Caco-2 (cell line): ENCODE measurements around the gene MAPK12. TPM values are rescaled to one million over a fixed set of nuclear protein-coding genes. Genes with fewer than 3 reads are reported as not detected.

ENCODE experiments used
- BruUV-seq: library from RNA; stranded (reverse); fragments of 400-500 nt; replicated peaks from 2 replicates; lab custom pipeline; 2021; lab: Mats Ljungman, UMichigan
- CTCF ChIA-PET: fragments of 300-600 bp; sonication (Branson Sonifier 250); formaldehyde crosslinking; loops from one replicate; lab custom pipeline; 2022; ENCODE audit warnings: antibody characterized with exemption; lab: Charles Lee
- POLR2A ChIA-PET: fragments of 300-600 bp; sonication (Branson Sonifier 250); formaldehyde crosslinking; loops from one replicate; lab custom pipeline; 2022; ENCODE audit warnings: antibody characterized with exemption; lab: Charles Lee
- DNase-seq, 2 experiments: peaks; one replicate each; pipeline versions ENCODE4 v3.0.0 to v3.0.0-alpha.2; 2020 to 2022
- H3K27me3 ChIP-seq: replicated peaks from 2 replicates; pipeline ENCODE4 v1.6.0; 2011; ENCODE audit warnings: low read length; ENCODE audit not compliant: control insufficient read depth, insufficient read depth
- H3K36me3 ChIP-seq: 2 replicates; pipeline ENCODE4 v1.5.1; 2011; ENCODE audit warnings: low read length; ENCODE audit not compliant: control insufficient read depth, insufficient read depth
- H3K4me1 ChIP-seq: fragments of 250-450 bp; sonication (Bioruptor Pico); 2 replicates; pipeline ENCODE4 v1.5.1; 2020; ENCODE audit warnings: mild to moderate bottlenecking
- H3K4me3 ChIP-seq: 2 replicates; pipeline ENCODE4 v1.5.1; 2011; ENCODE audit warnings: low read depth, mild to moderate bottlenecking, control low read depth, low read length
- H3K9me3 ChIP-seq: fragments of 250-450 bp; sonication (Bioruptor Pico); 2 replicates; pipeline ENCODE4 v1.5.1; 2020; ENCODE audit warnings: mild to moderate bottlenecking, moderate library complexity
- H3K27ac Mint-ChIP-seq: one replicate; pipeline ENCODE4 v1.8.0; 2022; ENCODE audit warnings: mixed read lengths; ENCODE audit not compliant: unreplicated experiment
- H3K27me3 Mint-ChIP-seq: one replicate; pipeline ENCODE4 v1.8.0; 2022; ENCODE audit warnings: mixed read lengths; ENCODE audit not compliant: insufficient read depth, unreplicated experiment
- H3K36me3 Mint-ChIP-seq: one replicate; pipeline ENCODE4 v1.8.0; 2022; ENCODE audit warnings: mild to moderate bottlenecking, mixed read lengths; ENCODE audit not compliant: insufficient read depth, unreplicated experiment
- H3K4me1 Mint-ChIP-seq: one replicate; pipeline ENCODE4 v1.8.0; 2022; ENCODE audit warnings: low read depth, mixed read lengths; ENCODE audit not compliant: unreplicated experiment
- H3K4me3 Mint-ChIP-seq: one replicate; pipeline ENCODE4 v1.8.0; 2022; ENCODE audit warnings: mild to moderate bottlenecking, moderate library complexity, mixed read lengths; ENCODE audit not compliant: unreplicated experiment
- H3K9me3 Mint-ChIP-seq: one replicate; pipeline ENCODE4 v1.8.0; 2022; ENCODE audit warnings: mixed read lengths; ENCODE audit not compliant: unreplicated experiment
- CTCF ChIP-seq, 2 experiments: fragments of 200-600 bp in 1 of 2; IDR thresholded peaks; 1 replicate in 1 of 2; 2 replicates in 1 of 2; pipeline versions ENCODE4 v1.5.1 to v1.8.0; 2011 to 2022; ENCODE audit warnings: antibody characterized with exemption in 1 of 2, control low read depth in 1 of 2, inconsistent platforms in 1 of 2, low read depth in 1 of 2, low read length in 1 of 2, mild to moderate bottlenecking in 1 of 2, moderate library complexity in 1 of 2; ENCODE audit not compliant: insufficient read depth in 1 of 2, severe bottlenecking in 1 of 2, unreplicated experiment in 1 of 2
- intact Hi-C: fragments of 100-400 bp; cut with micrococcal nuclease; formaldehyde crosslinking; loops from one replicate; pipeline ENCODE4 v1.10.0; 2022; ENCODE audit not compliant: unreplicated experiment
- total RNA-seq: library from RNA; stranded (reverse); gene quantifications from 2 replicates; pipeline ENCODE4 v1.2.3, GENCODE V29; 2022

MAPK12 gene
- total RNA-seq, 1 experiment from 2014 or later, result 37.4 TPM

GRCh38 chr22:50218996-50219727, 42.3 kb downstream of the MAPK12 start:
- no TSS peak for BruUV-seq

GRCh38 chr22:50218153-50218995, 43.1 kb downstream of the MAPK12 start:
- peak in 1 of 2 experiments; percentile 38 for DNase-seq
- no peaks in the 10 kb centered on the region for H3K4me1 Mint-ChIP-seq
- ChIA-PET POLR2A (no interaction called here), CTCF (no interaction called here)
- H3K36me3 Mint-ChIP-seq, result peaks cover 59% of the 10 kb centered on the region
- H3K27me3 Mint-ChIP-seq, result no peaks in the 10 kb centered on the region
- Histone ChIP-seq H3K4me1 (no peaks in the 10 kb centered on the region), H3K36me3 (no peaks in the 10 kb centered on the region; the same call in 1 of the 2 replicates), H3K27me3 (no peaks in the 10 kb centered on the region), H3K9me3 (no peaks in the 10 kb centered on the region), H3K4me3 (no peak overlapping the region)
- H3K27ac Mint-ChIP-seq, result no peak overlapping the region
- H3K4me3 Mint-ChIP-seq, result no peak overlapping the region
- no peaks in the 10 kb centered on the region for H3K9me3 Mint-ChIP-seq
- intact Hi-C loops, result no loop called here
- BruUV-seq, result no TSS peak
- TF ChIP-seq CTCF (IDR thresholded peaks at IDR 0.05; ENCODE audit: insufficient read depth in 1 of 2, low read depth in 1 of 2, low read length in 1 of 2, severe bottlenecking in 1 of 2, unreplicated experiment in 1 of 2), result no peak

More at GRCh38 chr22:50218996-50219727, 42.3 kb downstream of the MAPK12 start:
- Mint-ChIP-seq H3K27ac (no peak overlapping the region), H3K27me3 (no peaks in the 10 kb centered on the region), H3K36me3 (peaks cover 53% of the 10 kb centered on the region), H3K4me1 (no peaks in the 10 kb centered on the region), H3K9me3 (no peaks in the 10 kb centered on the region), H3K4me3 (no peak overlapping the region)
- no peaks in the 10 kb centered on the region for H3K9me3 ChIP-seq
- H3K36me3 ChIP-seq, result no peaks in the 10 kb centered on the region; the same call in 1 of the 2 replicates
- no peak for TF ChIP-seq CTCF (IDR thresholded peaks at IDR 0.05; ENCODE audit: insufficient read depth in 1 of 2, low read depth in 1 of 2, low read length in 1 of 2, severe bottlenecking in 1 of 2, unreplicated experiment in 1 of 2)
- POLR2A ChIA-PET, result no interaction called here
- peak in 1 of 2 experiments; percentile 42 for DNase-seq
- H3K27me3 ChIP-seq, result no peaks in the 10 kb centered on the region
- H3K4me3 ChIP-seq, result no peak overlapping the region
- CTCF ChIA-PET, result no interaction called here
- intact Hi-C loops, result no loop called here
- H3K4me1 ChIP-seq, result no peaks in the 10 kb centered on the region

- TF ChIP-seq CTCF (IDR thresholded peaks at IDR 0.05; ENCODE audit: insufficient read depth in 1 of 2, low read depth in 1 of 2, low read length in 1 of 2, severe bottlenecking in 1 of 2, unreplicated experiment in 1 of 2), result no peak
Observed at GRCh38 chr22:50217543-50218152, 43.8 kb downstream of the MAPK12 start.

More at GRCh38 chr22:50217543-50218152, 43.8 kb downstream of the MAPK12 start:
- H3K27me3 ChIP-seq, result no peaks in the 10 kb centered on the region
- no peak overlapping the region for H3K27ac Mint-ChIP-seq
- DNase-seq, result no peak
- no peaks in the 10 kb centered on the region; the same call in 1 of the 2 replicates for H3K36me3 ChIP-seq
- H3K36me3 Mint-ChIP-seq, result peaks cover 66% of the 10 kb centered on the region
- H3K4me3 Mint-ChIP-seq, result no peak overlapping the region
- intact Hi-C loops, result no loop called here
- no peaks in the 10 kb centered on the region for H3K9me3 ChIP-seq
- BruUV-seq, result no TSS peak
- ChIA-PET CTCF (no interaction called here), POLR2A (no interaction called here)
- H3K9me3 Mint-ChIP-seq, result no peaks in the 10 kb centered on the region
- no peaks in the 10 kb centered on the region for H3K27me3 Mint-ChIP-seq
- no peaks in the 10 kb centered on the region for H3K4me1 ChIP-seq
- no peaks in the 10 kb centered on the region for H3K4me1 Mint-ChIP-seq
- no peak overlapping the region for H3K4me3 ChIP-seq
